ENCODE measurements around the gene UBE2U. TPM values are rescaled to one million over a fixed set of nuclear protein-coding genes. Genes with fewer than 3 reads are reported as not detected.
A peak's percentile ranks its signal among the peaks of the same experiment; 100 is the strongest.

The UBE2U gene
- total and polyA plus RNA-seq, 8 donors, result 0.14 to 0.81 (median 0.63) TPM; not detected in 4

DNA sequence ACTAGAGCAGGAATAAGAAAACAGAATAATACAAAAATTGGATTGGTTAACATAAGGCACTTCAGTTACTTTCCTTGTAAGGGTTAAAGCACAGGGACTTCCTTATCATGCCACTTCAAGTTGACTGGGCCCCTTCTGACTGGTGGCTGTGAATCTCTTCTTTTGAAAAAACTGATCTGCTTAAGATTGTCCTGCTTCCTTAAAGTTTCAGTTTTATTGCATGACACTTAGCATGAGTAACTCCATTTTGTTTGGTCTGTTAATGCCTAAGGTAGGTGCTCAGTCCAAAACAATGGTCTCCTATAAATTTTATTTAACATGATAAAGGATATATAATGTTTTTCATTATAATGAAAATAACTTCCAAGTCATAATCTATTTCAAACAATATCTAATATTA, 37.6 kb downstream of the UBE2U start:
- no peak for DNase-seq
- H3K4me3 ChIP-seq, result no peak overlapping the region
- H3K27ac ChIP-seq, result no peak overlapping the region
- H3K9me3 ChIP-seq, result no peaks in the 10 kb centered on the region
- intact Hi-C loops (cut with DNase I), result loop anchor here in 2 of 3 donors (5.0 to 10.0 kb wide), 3 partner anchors 556 to 624 kb away; no protein-coding TSS in a partner anchor
- TF ChIP-seq, protein P1, sequence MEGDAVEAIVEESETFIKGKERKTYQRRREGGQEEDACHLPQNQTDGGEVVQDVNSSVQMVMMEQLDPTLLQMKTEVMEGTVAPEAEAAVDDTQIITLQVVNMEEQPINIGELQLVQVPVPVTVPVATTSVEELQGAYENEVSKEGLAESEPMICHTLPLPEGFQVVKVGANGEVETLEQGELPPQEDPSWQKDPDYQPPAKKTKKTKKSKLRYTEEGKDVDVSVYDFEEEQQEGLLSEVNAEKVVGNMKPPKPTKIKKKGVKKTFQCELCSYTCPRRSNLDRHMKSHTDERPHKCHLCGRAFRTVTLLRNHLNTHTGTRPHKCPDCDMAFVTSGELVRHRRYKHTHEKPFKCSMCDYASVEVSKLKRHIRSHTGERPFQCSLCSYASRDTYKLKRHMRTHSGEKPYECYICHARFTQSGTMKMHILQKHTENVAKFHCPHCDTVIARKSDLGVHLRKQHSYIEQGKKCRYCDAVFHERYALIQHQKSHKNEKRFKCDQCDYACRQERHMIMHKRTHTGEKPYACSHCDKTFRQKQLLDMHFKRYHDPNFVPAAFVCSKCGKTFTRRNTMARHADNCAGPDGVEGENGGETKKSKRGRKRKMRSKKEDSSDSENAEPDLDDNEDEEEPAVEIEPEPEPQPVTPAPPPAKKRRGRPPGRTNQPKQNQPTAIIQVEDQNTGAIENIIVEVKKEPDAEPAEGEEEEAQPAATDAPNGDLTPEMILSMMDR (IDR thresholded peaks at IDR 0.05), result no peak
- H3K27me3 ChIP-seq, result no peaks in the 10 kb centered on the region
- H3K36me3 ChIP-seq, result no peaks in the 10 kb centered on the region
- no peak for FAIRE-seq
- peaks cover 9 to 19% (median 14%) of the 10 kb centered on the region in 3 donors for H3K4me1 ChIP-seq
- no peak for ATAC-seq

DNA sequence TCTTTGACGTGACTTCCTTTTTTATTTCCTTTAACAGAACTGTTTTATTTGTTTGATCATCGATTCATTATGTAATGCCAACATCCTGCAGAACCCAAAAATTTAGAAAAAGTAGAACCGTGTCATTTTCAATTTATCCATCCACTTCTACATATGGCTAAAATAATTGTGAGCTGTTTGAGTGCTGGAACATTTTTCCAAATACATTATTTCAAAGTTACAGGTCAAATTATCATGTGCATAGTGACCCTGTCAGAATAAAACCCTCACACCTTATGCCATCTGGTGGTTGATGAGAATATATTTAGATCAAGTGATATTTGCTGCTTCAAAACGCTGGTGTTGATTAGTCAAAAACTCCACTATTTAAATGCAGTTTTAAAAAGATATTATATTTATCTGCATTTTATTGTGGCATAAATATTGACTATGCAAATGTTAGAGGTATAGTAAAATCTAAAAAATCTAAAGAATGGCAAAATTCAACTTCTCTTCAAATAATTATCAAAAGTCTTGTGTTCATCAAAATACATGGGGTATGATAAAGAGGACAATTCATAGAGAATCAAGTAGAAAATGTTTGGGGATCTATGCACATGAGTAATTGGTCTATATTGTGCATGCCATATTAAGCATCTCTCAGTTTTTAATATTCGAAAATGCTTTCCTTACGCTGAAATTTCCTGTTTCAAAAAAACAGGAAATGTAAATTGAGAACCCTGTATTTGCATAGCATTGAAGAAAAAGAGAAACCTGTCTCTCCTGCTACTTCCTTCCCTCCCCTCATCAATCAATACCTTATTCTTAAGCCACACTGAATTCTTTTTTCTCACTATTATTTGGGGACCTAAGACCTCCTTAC, 39.7 kb downstream of the UBE2U start:
- no peaks in the 10 kb centered on the region for H3K36me3 ChIP-seq
- TF ChIP-seq, protein P1 (IDR thresholded peaks at IDR 0.05), result peak in 2 of 4 donors; percentile 10 to 32
- DNase-seq (no peak), ATAC-seq (peak; percentile 41 to 73 (median 68)), FAIRE-seq (peak; percentile 81)
- H3K4me1 ChIP-seq, result peaks cover 9 to 21% (median 16%) of the 10 kb centered on the region in 3 donors
- peak overlapping the region in 1 of 4 donors; percentile 2 for H3K4me3 ChIP-seq
- WGBS, 2 donors, result 24 to 25% methylated on average over 6 of the region's 6 CpGs
- intact Hi-C loops (cut with DNase I), result loop anchor here in 2 of 3 donors (5.0 to 10.0 kb wide), 3 partner anchors 558 to 626 kb away; no protein-coding TSS in a partner anchor
- H3K9me3 ChIP-seq, result no peaks in the 10 kb centered on the region
- H3K27me3 ChIP-seq, result no peaks in the 10 kb centered on the region
- peak overlapping the region in 1 of 4 donors; percentile 4 for H3K27ac ChIP-seq

DNA sequence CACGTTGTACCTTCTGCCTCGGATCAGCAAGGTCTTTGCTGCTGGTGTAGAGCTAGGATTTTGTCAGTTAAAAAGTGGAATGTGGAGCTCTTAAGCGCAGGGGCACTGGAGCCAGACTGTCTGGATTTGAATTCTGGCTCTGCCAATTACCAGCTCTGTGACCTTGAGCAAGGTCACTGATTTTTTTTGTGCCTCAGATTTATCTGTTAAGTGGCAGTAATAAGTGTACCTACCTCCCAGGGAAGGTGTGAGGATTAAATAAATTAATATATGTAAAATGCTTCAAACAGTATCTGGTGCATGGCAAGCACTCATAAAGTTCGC, 40.3 kb downstream of the UBE2U start:
- DNase-seq, result no peak
- TF ChIP-seq, protein P1 (IDR thresholded peaks at IDR 0.05), result no peak
- H3K27me3 ChIP-seq, result no peaks in the 10 kb centered on the region

DNA sequence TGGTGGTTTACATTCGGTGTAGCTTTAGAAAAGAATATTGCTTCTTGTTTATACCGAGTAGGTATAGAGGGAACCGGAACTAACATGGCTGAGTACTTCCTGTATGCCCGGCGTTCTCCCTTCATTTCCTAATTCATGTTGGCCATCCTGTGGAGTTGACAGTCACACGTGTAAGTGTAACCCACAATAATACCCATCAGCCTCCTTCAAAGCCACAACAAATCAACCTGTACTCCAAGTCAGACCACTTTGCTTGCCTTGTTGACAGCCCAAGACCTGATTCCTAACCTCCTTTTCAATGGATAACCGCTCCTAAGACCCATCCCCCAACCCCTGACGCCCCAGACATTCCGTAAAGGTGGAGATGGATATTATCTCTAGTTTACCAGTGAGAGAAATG, 42.1 kb downstream of the UBE2U start:
- FAIRE-seq, result no peak
- intact Hi-C loops (cut with DNase I), result loop anchor here in 2 of 3 donors (10.0 kb wide), 2 partner anchors 561 to 571 kb away; no protein-coding TSS in a partner anchor
- Histone ChIP-seq H3K27ac (peak overlapping the region in 3 of 4 donors; percentile 3 to 62 (median 56)), H3K4me1 (peaks cover 9 to 21% (median 16%) of the 10 kb centered on the region in 3 donors), H3K4me3 (peak overlapping the region in 2 of 4 donors; percentile 31 to 39), H3K27me3 (no peaks in the 10 kb centered on the region), H3K36me3 (no peaks in the 10 kb centered on the region), H3K9me3 (no peaks in the 10 kb centered on the region)
- ATAC-seq, result peak; percentile 74 to 83 (median 78)
- TF ChIP-seq, protein P1 (IDR thresholded peaks at IDR 0.05), result no peak
- 8 to 9% methylated on average over 9 of the region's 9 CpGs for WGBS, 2 donors
- peak in 3 of 6 donors; percentile 6 to 24 (median 24) for DNase-seq

More for the DNA sequence above, 40.3 kb downstream of the UBE2U start:
- intact Hi-C loops (cut with DNase I), result loop anchor here in 2 of 3 donors (5.0 to 10.0 kb wide), 3 partner anchors 559 to 626 kb away; no protein-coding TSS in a partner anchor
- Histone ChIP-seq H3K36me3 (no peaks in the 10 kb centered on the region), H3K4me3 (peak overlapping the region in 1 of 4 donors; percentile 2), H3K9me3 (no peaks in the 10 kb centered on the region), H3K27ac (peak overlapping the region in 1 of 4 donors; percentile 4), H3K4me1 (peaks cover 9 to 21% (median 16%) of the 10 kb centered on the region in 3 donors)
- WGBS, 2 donors, result 42 to 45% methylated on average over 4 of the region's 4 CpGs
- no peak for FAIRE-seq
- ATAC-seq, result peak in 1 of 4 donors; percentile 26
